Colonic mucosa (tissue), 4 donors: Measurements from ENCODE around the gene PCDHA3. TPM values are rescaled to one million over a fixed set of nuclear protein-coding genes. Genes with fewer than 3 reads are reported as not detected.
"Not testable (repeated sequence)": the region's sequence is repeated elsewhere in the genome, so short reads cannot be mapped to it uniquely, and the experiment has no call there.

Experiments
- DNase-seq: peaks from one replicate; pipeline ENCODE4 v3.0.0-alpha.2; 2020
- H3K27ac ChIP-seq: fragments of 200-600 bp; one replicate; pipeline ENCODE4 v1.8.0; 2021
- H3K27me3 ChIP-seq: fragments of 200-600 bp; one replicate; pipeline ENCODE4 v1.8.0; 2021
- H3K36me3 ChIP-seq: fragments of 200-600 bp; one replicate; pipeline ENCODE4 v1.8.0; 2021
- H3K4me1 ChIP-seq: fragments of 200-600 bp; one replicate; pipeline ENCODE4 v1.8.0; 2021; ENCODE audit warnings: mild to moderate bottlenecking
- H3K4me3 ChIP-seq: fragments of 200-600 bp; one replicate; pipeline ENCODE4 v1.8.0; 2021
- H3K9ac ChIP-seq, 2 donors: one replicate each; pipeline ENCODE4 v1.7.0; 2013; ENCODE audit warnings: control low read depth in 2 of 2, low read depth in 2 of 2, low read length in 2 of 2
- H3K9me3 ChIP-seq: fragments of 200-600 bp; one replicate; pipeline ENCODE4 v1.8.0; 2021
- intact Hi-C: fragments of 100-400 bp; cut with DNase I; formaldehyde crosslinking; loops from one replicate; pipeline ENCODE4 v1.14.1; 2022
- total RNA-seq, 2 donors: library from RNA; stranded (reverse); fragmentation: NEBNext Ultra II Directional in 1 of 2; extraction: Animal tissue kit (Norgen Biotek cat#: 25700) in 1 of 2; gene quantifications; one replicate each; pipeline ENCODE4 v1.2.1, GENCODE V29; 2021
- TF ChIP-seq, protein P1 (sequence below): fragments of 200-600 bp; IDR thresholded peaks from one replicate; pipeline ENCODE4 v1.8.0; 2022; ENCODE audit warnings: antibody characterized with exemption, mild to moderate bottlenecking
- donor health status: healthy.
- donor health status: DM: no; HTN: no; CAD: no.
- donor health status: DM: no; HTN: no; CAD: no.

The PCDHA3 gene
- total RNA-seq, 2 donors from 2014 or later = 0.11 TPM; not detected in 1

DNA sequence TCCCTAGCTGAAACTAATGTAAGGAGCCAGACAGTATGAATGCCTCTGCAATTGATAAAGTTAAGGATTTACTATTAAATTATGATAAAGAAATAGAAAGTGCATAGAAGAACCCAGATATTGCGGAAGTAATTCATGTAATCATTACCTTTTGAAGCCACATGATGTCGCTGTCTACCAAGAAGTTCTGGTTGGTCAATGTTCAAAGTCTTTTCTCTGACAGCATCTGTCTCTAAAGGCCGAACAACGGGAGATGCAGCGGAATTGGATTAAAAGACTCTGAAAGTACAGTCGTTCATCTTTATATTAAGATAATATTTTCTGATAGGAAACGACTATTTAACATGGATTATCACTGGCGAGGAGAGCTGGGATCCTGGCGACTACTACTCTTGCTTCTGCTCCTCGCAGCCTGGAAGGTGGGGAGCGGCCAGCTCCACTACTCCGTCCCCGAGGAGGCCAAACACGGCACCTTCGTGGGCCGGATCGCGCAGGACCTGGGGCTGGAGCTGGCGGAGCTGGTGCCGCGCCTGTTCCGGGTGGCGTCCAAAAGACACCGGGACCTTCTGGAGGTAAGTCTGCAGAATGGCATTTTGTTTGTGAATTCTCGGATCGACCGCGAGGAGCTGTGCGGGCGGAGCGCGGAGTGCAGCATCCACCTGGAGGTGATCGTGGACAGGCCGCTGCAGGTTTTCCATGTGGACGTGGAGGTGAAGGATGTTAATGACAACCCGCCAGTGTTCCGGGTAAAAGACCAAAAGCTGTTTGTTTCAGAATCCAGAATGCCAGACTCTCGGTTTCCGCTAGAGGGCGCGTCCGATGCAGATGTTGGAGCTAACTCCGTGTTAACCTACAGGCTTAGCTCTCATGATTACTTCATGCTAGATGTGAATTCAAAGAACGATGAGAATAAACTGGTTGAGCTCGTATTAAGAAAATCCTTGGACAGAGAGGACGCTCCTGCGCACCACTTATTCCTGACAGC lies 40.4 kb downstream of the PCDHA3 start, which contains the start of gene PCDHA8:
Gene PCDHA8 (plus strand): TSS at position 210 of the 985 bp plus-strand sequence. CDS start 135 bp downstream, at position 345.
- intact Hi-C loops = no loop called here
- Histone ChIP-seq H3K9ac (no peak within 1 kb of the TSS), H3K36me3 (no peaks in the 10 kb centered on the region), H3K27me3 (no peaks in the 10 kb centered on the region), H3K27ac (no peak within 1 kb of the TSS), H3K9me3 (no peaks in the 10 kb centered on the region), H3K4me1 (no peaks in the 10 kb centered on the region), H3K4me3 (no peak within 1 kb of the TSS)
- TF ChIP-seq, protein P1, sequence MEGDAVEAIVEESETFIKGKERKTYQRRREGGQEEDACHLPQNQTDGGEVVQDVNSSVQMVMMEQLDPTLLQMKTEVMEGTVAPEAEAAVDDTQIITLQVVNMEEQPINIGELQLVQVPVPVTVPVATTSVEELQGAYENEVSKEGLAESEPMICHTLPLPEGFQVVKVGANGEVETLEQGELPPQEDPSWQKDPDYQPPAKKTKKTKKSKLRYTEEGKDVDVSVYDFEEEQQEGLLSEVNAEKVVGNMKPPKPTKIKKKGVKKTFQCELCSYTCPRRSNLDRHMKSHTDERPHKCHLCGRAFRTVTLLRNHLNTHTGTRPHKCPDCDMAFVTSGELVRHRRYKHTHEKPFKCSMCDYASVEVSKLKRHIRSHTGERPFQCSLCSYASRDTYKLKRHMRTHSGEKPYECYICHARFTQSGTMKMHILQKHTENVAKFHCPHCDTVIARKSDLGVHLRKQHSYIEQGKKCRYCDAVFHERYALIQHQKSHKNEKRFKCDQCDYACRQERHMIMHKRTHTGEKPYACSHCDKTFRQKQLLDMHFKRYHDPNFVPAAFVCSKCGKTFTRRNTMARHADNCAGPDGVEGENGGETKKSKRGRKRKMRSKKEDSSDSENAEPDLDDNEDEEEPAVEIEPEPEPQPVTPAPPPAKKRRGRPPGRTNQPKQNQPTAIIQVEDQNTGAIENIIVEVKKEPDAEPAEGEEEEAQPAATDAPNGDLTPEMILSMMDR = no peak
- no peak for DNase-seq

DNA sequence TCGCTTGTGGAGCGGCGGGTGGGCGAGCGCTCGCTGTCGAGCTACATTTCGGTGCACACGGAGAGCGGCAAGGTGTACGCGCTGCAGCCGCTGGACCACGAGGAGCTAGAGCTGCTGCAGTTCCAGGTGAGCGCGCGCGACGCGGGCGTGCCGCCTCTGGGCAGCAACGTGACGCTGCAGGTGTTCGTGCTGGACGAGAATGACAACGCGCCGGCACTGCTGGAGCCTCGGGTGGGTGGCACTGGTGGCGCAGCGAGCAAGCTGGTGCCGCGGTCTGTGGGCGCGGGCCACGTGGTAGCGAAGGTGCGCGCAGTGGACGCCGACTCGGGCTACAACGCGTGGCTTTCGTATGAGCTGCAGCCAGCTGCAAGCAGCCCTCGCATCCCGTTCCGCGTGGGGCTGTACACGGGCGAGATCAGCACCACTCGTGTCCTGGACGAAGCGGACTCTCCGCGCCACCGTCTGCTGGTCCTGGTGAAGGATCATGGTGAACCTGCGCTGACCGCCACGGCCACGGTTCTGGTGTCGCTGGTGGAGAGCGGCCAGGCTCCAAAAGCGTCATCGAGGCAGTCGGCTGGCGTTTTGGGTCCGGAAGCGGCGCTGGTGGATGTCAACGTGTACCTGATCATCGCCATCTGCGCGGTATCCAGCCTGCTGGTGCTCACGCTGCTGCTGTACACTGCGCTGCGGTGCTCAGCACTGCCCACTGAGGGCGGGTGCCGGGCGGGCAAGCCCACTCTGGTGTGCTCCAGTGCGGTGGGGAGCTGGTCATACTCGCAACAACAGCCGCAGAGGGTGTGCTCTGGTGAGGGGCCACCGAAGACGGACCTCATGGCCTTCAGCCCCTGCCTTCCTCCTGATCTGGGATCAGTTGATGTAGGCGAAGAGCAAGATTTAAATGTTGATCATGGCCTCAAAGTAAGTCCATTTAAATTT lies 42.2 kb downstream of the PCDHA3 start:
- no peak overlapping the region for H3K9ac ChIP-seq
- no peak overlapping the region for H3K27ac ChIP-seq
- no peaks in the 10 kb centered on the region for H3K9me3 ChIP-seq
- H3K4me3 ChIP-seq = no peak overlapping the region
- H3K4me1 ChIP-seq = no peaks in the 10 kb centered on the region
- intact Hi-C loops = no loop called here
- no peaks in the 10 kb centered on the region for H3K36me3 ChIP-seq
- TF ChIP-seq, protein P1 = no peak
- no peaks in the 10 kb centered on the region for H3K27me3 ChIP-seq
- no peak for DNase-seq

DNA sequence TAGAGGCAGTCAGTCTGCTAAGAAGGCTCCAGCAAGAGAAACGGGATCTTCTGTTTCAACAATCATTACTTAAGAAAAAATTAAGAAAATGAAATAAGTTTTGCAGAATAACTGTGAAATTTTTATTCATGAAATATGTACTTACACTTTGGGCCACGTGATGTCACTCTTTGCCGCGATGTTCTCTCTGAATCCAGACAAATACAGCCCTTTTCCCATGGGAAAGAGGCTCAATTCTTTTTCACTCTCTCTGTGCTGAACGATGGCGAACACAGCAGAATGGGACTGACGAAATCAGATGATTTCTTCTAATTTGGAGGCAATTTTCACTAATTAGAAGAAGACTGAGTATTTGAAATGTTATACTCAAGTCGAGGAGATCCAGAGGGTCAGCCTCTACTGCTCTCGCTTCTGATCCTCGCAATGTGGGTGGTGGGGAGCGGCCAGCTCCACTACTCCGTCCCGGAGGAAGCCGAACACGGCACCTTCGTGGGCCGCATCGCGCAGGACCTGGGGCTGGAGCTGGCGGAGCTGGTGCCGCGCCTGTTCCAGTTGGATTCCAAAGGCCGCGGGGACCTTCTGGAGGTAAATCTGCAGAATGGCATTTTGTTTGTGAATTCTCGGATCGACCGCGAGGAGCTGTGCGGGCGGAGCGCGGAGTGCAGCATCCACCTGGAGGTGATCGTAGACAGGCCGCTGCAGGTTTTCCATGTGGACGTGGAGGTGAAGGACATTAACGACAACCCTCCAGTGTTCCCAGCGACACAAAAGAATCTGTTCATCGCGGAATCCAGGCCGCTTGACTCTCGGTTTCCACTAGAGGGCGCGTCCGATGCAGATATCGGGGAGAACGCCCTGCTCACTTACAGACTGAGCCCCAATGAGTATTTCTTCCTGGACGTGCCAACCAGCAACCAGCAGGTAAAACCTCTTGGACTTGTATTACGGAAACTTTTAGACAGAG lies 47.6 kb downstream of the PCDHA3 start, which contains the start of gene PCDHA9:
Gene PCDHA9 (plus strand): TSS at position 244 of the 964 bp plus-strand sequence. CDS start 114 bp downstream, at position 358.
- H3K9me3 ChIP-seq, H3K27ac ChIP-seq, intact Hi-C loops, H3K27me3 ChIP-seq, H3K36me3 ChIP-seq, H3K9ac ChIP-seq, DNase-seq, H3K4me3 ChIP-seq, H3K4me1 ChIP-seq: not testable (repeated sequence)

DNA sequence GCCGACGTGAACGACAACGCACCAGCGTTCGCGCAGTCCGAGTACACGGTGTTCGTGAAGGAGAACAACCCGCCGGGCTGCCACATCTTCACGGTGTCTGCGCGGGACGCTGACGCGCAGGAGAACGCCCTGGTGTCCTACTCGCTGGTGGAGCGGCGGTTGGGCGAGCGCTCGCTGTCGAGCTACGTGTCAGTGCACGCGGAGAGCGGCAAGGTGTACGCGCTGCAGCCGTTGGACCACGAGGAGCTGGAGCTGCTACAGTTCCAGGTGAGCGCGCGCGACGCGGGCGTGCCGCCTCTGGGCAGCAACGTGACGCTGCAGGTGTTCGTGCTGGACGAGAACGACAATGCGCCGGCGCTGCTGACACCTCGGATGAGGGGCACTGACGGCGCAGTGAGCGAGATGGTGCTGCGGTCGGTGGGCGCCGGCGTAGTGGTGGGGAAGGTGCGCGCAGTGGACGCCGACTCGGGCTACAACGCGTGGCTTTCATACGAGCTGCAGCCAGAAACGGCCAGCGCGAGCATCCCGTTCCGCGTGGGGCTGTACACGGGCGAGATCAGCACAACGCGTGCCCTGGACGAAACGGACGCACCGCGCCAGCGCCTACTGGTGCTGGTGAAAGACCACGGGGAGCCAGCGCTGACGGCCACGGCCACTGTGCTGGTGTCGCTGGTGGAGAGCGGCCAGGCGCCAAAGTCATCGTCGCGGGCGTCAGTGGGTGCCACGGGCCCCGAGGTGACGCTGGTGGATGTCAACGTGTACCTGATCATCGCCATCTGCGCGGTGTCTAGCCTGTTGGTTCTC lies 49.2 kb downstream of the PCDHA3 start:
- intact Hi-C loops, H3K27me3 ChIP-seq, H3K27ac ChIP-seq, H3K4me1 ChIP-seq, H3K9ac ChIP-seq, H3K9me3 ChIP-seq, H3K4me3 ChIP-seq, H3K36me3 ChIP-seq, DNase-seq: not testable (repeated sequence)

Other genes with a start within 250 kb of the PCDHA3 start
- gene SRA1, start 243.6 kb upstream of the PCDHA3 start, total RNA-seq = 10 to 100 TPM; 24.5 to 34.1 TPM
- 10 to 100 TPM; 11.0 to 17.0 TPM for gene APBB3, start 236.5 kb upstream of the PCDHA3 start, total RNA-seq
- gene SLC35A4, start 236.2 kb upstream of the PCDHA3 start, total RNA-seq = 100 to 1,000 TPM in 1 of 2 donors, 10 to 100 TPM in 1; 78.1 to 129 TPM
- gene CD14, start 167.9 kb upstream of the PCDHA3 start, total RNA-seq = 10 to 100 TPM; 28.2 to 48.3 TPM
- 10 to 100 TPM in 1 of 2 donors, 1 to 10 TPM in 1; 8.7 to 18.9 TPM for gene TMCO6, start 161.6 kb upstream of the PCDHA3 start, total RNA-seq
- 100 to 1,000 TPM in 1 of 2 donors, 10 to 100 TPM in 1; 85.4 to 101 TPM for gene NDUFA2, start 153.4 kb upstream of the PCDHA3 start, total RNA-seq
- 10 to 100 TPM; 70.4 to 71.6 TPM for gene IK, start 153.2 kb upstream of the PCDHA3 start, total RNA-seq
- 10 to 100 TPM; 28.7 to 47.8 TPM for gene WDR55, start 136.2 kb upstream of the PCDHA3 start, total RNA-seq
- gene DND1, start 127.5 kb upstream of the PCDHA3 start, total RNA-seq = under 1 TPM; 0.16 to 0.89 TPM
- gene HARS1, start 109.7 kb upstream of the PCDHA3 start, total RNA-seq = 10 to 100 TPM; 41.0 to 66.1 TPM
- 10 to 100 TPM; 37.8 to 38.7 TPM for gene HARS2, start 109.6 kb upstream of the PCDHA3 start, total RNA-seq
- gene ZMAT2, start 100.6 kb upstream of the PCDHA3 start, total RNA-seq = 10 to 100 TPM; 43.8 to 49.4 TPM
- under 1 TPM in 1 of 2 donors, not detected in 1; 0.13 TPM for gene PCDHA1, start 14.9 kb upstream of the PCDHA3 start, total RNA-seq
- not detected for gene PCDHA2, start 6.2 kb upstream of the PCDHA3 start, total RNA-seq
- under 1 TPM; 0.47 to 0.58 TPM for gene PCDHA4, start 6.0 kb downstream of the PCDHA3 start, total RNA-seq
- gene PCDHA5, start 20.6 kb downstream of the PCDHA3 start, total RNA-seq = under 1 TPM; 0.05 to 0.13 TPM
- under 1 TPM; 0.11 to 0.12 TPM for gene PCDHA6, start 26.9 kb downstream of the PCDHA3 start, total RNA-seq
- gene PCDHA7, start 33.2 kb downstream of the PCDHA3 start, total RNA-seq = under 1 TPM; 0.10 to 0.11 TPM
- under 1 TPM in 1 of 2 donors, not detected in 1; 0.10 TPM for gene PCDHA8, start 40.1 kb downstream of the PCDHA3 start, total RNA-seq
- gene PCDHA9, start 47.3 kb downstream of the PCDHA3 start, total RNA-seq = under 1 TPM in 1 of 2 donors, not detected in 1; 0.19 TPM
- under 1 TPM; 0.07 to 0.37 TPM for gene PCDHA10, start 54.8 kb downstream of the PCDHA3 start, total RNA-seq
- gene PCDHA11, start 67.9 kb downstream of the PCDHA3 start, total RNA-seq = not detected
- gene PCDHA12, start 74.3 kb downstream of the PCDHA3 start, total RNA-seq = not detected
- under 1 TPM; 0.05 TPM for gene PCDHA13, start 81.1 kb downstream of the PCDHA3 start, total RNA-seq
- under 1 TPM; 0.10 to 0.11 TPM for gene PCDHAC1, start 125.2 kb downstream of the PCDHA3 start, total RNA-seq
- gene PCDHAC2, start 165.4 kb downstream of the PCDHA3 start, total RNA-seq = under 1 TPM; 0.05 to 0.32 TPM